Memory B cell (primary cell): ENCODE data around the gene NTN1.
A peak's percentile ranks its signal among the peaks of the same experiment; 100 is the strongest.
"Not testable (repeated sequence)": the region's sequence is repeated elsewhere in the genome, so short reads cannot be mapped to it uniquely, and the experiment has no call there.

Experiments
- ATAC-seq: fragments of 150-1000 bp; cut with Tn5 transposase; 2 replicates; pipeline ENCODE4 v1.10.0; 2021; ENCODE audit warnings: low read depth, mild to moderate bottlenecking, moderate library complexity
- DNase-seq, 2 donors: peaks; one replicate each; pipeline ENCODE4 v3.0.0; 2022; ENCODE audit warnings: low spot score in 2 of 2
- H3K27ac Mint-ChIP-seq: one replicate; pipeline ENCODE4 v1.8.0; 2022; ENCODE audit warnings: mild to moderate bottlenecking, moderate library complexity, mixed read lengths
- H3K27me3 Mint-ChIP-seq: one replicate; pipeline ENCODE4 v1.8.0; 2022; ENCODE audit warnings: mixed read lengths
- H3K36me3 Mint-ChIP-seq: one replicate; pipeline ENCODE4 v1.8.0; 2022; ENCODE audit warnings: mild to moderate bottlenecking, mixed read lengths
- H3K4me1 Mint-ChIP-seq: one replicate; pipeline ENCODE4 v1.8.0; 2022; ENCODE audit warnings: mixed read lengths
- H3K4me3 Mint-ChIP-seq: one replicate; pipeline ENCODE4 v1.8.0; 2022; ENCODE audit warnings: mild to moderate bottlenecking, moderate library complexity, mixed read lengths
- H3K9me3 Mint-ChIP-seq: one replicate; pipeline ENCODE4 v1.8.0; 2022; ENCODE audit warnings: mixed read lengths

The NTN1 gene

DNA sequence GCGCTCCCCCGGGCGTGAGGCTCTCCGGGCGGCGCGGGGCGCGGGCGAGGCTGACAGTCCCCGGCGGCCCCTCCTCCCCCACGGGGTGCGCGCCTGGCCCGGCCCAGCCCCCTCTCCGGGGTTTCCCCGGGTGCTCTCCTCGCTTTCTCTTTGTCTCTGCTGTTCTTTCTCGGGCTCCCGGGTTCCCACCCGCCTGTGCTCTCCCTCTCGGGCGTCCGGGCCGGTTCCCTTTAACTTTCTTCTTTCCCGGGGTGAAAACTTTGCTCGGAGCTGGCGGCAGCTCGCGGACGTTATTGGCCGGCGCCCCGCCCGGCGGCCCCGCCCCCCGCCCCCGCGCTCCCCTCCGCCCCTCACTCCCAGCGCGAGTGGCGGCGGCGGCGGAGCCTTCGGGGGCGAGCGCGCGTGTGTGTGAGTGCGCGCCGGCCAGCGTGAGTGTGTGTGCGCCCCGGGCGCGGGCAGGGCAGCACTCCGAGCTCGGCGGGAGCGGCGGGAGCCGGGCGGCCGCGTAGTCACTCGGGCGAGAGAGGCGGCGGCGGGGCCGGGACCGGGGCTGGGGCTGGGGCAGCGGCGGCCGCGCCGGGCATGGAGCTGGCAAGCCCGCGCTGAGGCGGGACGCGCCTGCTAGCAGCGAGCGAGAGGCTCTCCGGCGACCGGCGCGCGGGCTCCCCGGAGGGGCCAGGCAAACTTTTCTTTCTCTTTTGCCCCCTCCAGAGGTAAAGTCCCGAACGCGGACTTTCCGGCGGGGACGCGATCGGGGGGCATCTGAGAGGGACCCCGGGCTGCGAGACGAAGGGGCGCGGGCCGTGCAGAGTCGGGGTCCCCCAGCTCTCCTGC, at the start of gene NTN1:
Gene NTN1, plus strand, starts transcription at position 353 of the 834 bp plus-strand sequence. CDS start 864 bp downstream, outside the sequence.
- Mint-ChIP-seq H3K4me3 (peak within 1 kb of the TSS; percentile 88), H3K9me3 (no peaks in the 10 kb centered on the region), H3K36me3 (no peaks in the 10 kb centered on the region), H3K27ac (peak within 1 kb of the TSS; percentile 22), H3K27me3 (peaks cover 11% of the 10 kb centered on the region), H3K4me1 (peaks cover 7% of the 10 kb centered on the region)
- DNase-seq = peak; percentile 67
- ATAC-seq = peak; percentile 89

DNA sequence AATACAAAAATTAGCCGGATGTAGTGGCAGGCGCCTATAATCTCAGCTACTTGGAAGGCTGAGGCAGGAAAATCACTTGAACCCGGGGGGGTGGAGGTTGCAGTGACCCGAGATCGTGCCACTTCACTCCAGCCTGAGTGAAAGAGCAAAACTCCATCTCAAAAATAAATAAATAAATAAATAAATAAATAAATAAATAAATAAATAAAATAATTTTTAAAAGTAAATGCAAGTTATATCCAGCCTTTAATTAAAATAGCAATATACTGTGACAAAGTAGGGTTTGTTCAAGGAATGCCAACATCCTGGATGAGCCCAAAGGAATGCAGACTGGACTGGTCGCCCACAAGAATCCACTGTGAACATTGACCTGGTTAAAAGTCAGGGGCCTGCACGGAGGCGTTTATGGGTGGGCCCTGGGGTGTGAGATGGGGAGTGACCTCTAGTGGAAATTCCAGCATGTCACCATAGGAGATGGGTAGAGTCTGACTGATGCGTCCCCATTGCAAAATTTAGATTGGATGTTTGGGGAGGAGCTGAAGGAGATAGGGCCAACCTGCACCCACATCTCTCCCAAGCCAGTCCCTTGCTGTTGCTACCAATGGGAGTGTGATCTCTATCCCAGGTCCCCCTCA, 46.1 kb upstream of the NTN1 start:
- Mint-ChIP-seq H3K4me1 (peaks cover 2% of the 10 kb centered on the region), H3K27ac (no peak overlapping the region), H3K36me3 (peaks cover 4% of the 10 kb centered on the region), H3K9me3 (peaks cover 6% of the 10 kb centered on the region), H3K4me3 (no peak overlapping the region), H3K27me3 (no peaks in the 10 kb centered on the region)
- DNase-seq = no peak
- no peak for ATAC-seq

GRCh38 chr17:8976638-8977037, 44.7 kb upstream of the NTN1 start:
- H3K9me3 Mint-ChIP-seq = peaks cover 3% of the 10 kb centered on the region
- no peaks in the 10 kb centered on the region for H3K27me3 Mint-ChIP-seq
- no peak for ATAC-seq
- H3K27ac Mint-ChIP-seq = no peak overlapping the region
- no peak for DNase-seq
- no peak overlapping the region for H3K4me3 Mint-ChIP-seq
- H3K36me3 Mint-ChIP-seq = no peaks in the 10 kb centered on the region
- peaks cover 3% of the 10 kb centered on the region for H3K4me1 Mint-ChIP-seq

- no peak overlapping the region for H3K27ac Mint-ChIP-seq
- H3K36me3 Mint-ChIP-seq = peaks cover 2% of the 10 kb centered on the region
- H3K27me3 Mint-ChIP-seq = no peaks in the 10 kb centered on the region
- ATAC-seq = peak; percentile 38
- peaks cover 6% of the 10 kb centered on the region for H3K4me1 Mint-ChIP-seq
- DNase-seq = no peak
- H3K9me3 Mint-ChIP-seq = peaks cover 3% of the 10 kb centered on the region
- peak overlapping the region; percentile 15 for H3K4me3 Mint-ChIP-seq
Measured at GRCh38 chr17:8979715-8980114, 41.6 kb upstream of the NTN1 start.

DNA sequence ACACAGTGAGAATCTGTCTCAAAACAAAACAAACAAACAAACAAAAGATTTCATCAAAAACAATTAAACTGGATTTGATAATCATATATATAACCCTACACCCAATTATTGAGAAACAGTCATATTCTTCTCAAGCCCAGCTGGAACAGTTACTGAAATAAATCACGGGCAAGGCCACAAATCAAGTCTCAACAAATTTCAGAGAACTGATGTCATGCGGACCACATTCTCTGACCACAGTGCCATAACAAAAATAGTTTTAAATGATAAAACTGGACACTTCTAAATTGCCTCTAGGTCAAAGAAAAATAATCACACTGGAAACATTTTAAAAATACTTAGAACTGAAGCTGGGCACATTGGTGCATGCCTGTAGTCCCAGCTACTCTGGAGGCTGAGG, 39.9 kb upstream of the NTN1 start:
- H3K27ac Mint-ChIP-seq = no peak overlapping the region
- no peak for ATAC-seq
- H3K36me3 Mint-ChIP-seq = peaks cover 2% of the 10 kb centered on the region

DNA sequence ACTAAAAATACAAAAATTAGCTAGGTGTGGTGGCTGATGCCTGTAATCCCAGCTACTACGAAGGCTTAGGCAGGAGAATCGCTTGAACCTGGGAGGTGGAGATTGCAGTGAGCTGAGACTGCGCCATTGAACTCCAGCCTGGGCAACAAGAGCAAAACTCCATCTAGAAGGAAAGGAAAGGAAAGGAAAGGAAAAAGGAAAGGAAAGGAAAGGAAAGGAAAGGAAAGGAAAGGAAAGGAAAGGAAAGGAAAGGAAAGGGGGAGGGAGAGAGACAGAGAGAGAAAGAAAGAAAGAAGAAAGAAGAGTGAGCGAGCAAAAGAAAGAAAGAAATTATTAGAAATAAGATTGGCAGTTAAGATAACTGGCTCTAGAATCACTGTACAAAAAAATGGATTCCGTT, 37.1 kb upstream of the NTN1 start:
- not testable (repeated sequence) for ATAC-seq, H3K27me3 Mint-ChIP-seq, H3K4me3 Mint-ChIP-seq, H3K9me3 Mint-ChIP-seq, H3K36me3 Mint-ChIP-seq, DNase-seq, H3K27ac Mint-ChIP-seq
- H3K4me1 Mint-ChIP-seq = peaks cover 18% of the 10 kb centered on the region

More for the DNA sequence above, 39.9 kb upstream of the NTN1 start:
- DNase-seq = no peak
- Mint-ChIP-seq H3K4me1 (peaks cover 18% of the 10 kb centered on the region), H3K9me3 (peaks cover 3% of the 10 kb centered on the region), H3K27me3 (no peaks in the 10 kb centered on the region), H3K4me3 (no peak overlapping the region)

GRCh38 chr17:8985054-8985701, 36.1 kb upstream of the NTN1 start:
- peaks cover 2% of the 10 kb centered on the region for H3K27me3 Mint-ChIP-seq
- H3K36me3 Mint-ChIP-seq = peaks cover 2% of the 10 kb centered on the region
- H3K4me1 Mint-ChIP-seq = peaks cover 16% of the 10 kb centered on the region
- peak overlapping the region; percentile 50 for H3K4me3 Mint-ChIP-seq
- peaks cover 5% of the 10 kb centered on the region for H3K9me3 Mint-ChIP-seq
- ATAC-seq (peak; percentile 94), DNase-seq (no peak)
- peak overlapping the region; percentile 93 for H3K27ac Mint-ChIP-seq

- DNase-seq (no peak), ATAC-seq (peak; percentile 35)
- Mint-ChIP-seq H3K9me3 (peaks cover 5% of the 10 kb centered on the region), H3K36me3 (peaks cover 2% of the 10 kb centered on the region), H3K27me3 (peaks cover 2% of the 10 kb centered on the region), H3K4me3 (no peak overlapping the region), H3K27ac (peak overlapping the region; percentile 93), H3K4me1 (peaks cover 15% of the 10 kb centered on the region)
Measured at GRCh38 chr17:8986295-8986694, 35.0 kb upstream of the NTN1 start.

- H3K4me1 Mint-ChIP-seq = peaks cover 15% of the 10 kb centered on the region
- DNase-seq, H3K27me3 Mint-ChIP-seq, H3K27ac Mint-ChIP-seq, H3K4me3 Mint-ChIP-seq, ATAC-seq, H3K9me3 Mint-ChIP-seq, H3K36me3 Mint-ChIP-seq: not testable (repeated sequence)
Measured at GRCh38 chr17:8988263-8988935, 32.9 kb upstream of the NTN1 start.

DNA sequence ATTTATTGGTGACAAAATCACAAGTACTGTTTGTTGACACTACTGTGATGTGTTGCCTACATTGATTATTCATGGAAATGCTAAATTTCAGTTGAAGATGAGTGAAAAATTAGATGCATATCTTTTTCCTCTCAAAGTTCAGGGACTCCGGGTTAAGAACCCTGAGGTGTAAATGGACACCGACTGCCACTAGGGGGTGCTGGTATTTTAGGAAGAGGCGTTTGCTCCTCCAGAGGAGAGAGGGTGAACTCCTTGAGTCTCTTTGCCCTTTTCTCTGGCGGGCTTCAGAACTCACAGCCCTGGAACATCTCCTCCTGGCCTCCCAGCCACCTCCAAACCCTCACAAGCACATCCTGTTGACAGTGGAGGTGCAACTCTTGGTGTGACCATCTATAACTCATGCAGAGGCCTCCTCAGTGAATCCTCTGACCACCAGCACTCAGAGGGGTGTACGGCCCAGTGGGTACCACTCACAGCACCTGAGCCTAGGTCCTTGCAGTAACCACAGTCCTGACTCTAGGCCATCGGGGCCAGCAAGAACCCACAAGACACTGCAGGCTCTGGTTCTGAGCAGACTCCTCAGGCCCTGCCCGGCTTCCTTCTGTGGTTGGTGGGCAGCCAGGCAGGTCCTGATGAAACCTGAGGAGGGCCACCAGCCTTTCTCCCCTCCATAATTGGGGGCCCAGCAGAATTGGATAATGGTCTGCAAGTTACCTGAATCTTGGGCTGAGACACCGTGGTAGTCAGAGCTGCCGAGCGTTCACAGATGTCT, 29.6 kb upstream of the NTN1 start:
- DNase-seq (peak; percentile 49 to 51), ATAC-seq (peak; percentile 82)
- Mint-ChIP-seq H3K9me3 (peaks cover 4% of the 10 kb centered on the region), H3K4me1 (peaks cover 4% of the 10 kb centered on the region), H3K4me3 (no peak overlapping the region), H3K36me3 (no peaks in the 10 kb centered on the region), H3K27me3 (peaks cover 2% of the 10 kb centered on the region), H3K27ac (no peak overlapping the region)

DNA sequence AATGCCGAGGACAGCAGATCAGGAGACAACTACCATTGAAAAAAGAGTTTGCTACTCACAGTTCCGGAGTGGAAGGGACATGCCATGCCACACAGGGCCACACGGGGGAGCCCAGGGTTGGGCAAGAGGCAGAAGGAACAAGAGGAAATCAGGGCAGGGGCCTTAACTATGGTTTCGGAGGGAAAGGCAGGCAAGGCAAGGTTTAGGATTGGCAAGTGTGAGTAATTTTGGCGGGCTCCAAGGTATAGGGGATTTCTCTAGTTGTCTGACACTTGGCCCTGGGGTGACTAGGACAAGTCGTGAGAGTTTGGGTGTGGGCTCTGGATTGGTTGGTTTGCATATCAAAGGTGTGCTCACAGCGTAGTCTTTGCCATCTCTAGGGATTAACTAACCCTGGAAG, 27.0 kb upstream of the NTN1 start:
- no peaks in the 10 kb centered on the region for H3K36me3 Mint-ChIP-seq
- DNase-seq = no peak
- H3K4me3 Mint-ChIP-seq = no peak overlapping the region
- H3K27ac Mint-ChIP-seq = no peak overlapping the region
- no peak for ATAC-seq
- no peaks in the 10 kb centered on the region for H3K27me3 Mint-ChIP-seq
- H3K4me1 Mint-ChIP-seq = peaks cover 4% of the 10 kb centered on the region
- peaks cover 2% of the 10 kb centered on the region for H3K9me3 Mint-ChIP-seq

DNA sequence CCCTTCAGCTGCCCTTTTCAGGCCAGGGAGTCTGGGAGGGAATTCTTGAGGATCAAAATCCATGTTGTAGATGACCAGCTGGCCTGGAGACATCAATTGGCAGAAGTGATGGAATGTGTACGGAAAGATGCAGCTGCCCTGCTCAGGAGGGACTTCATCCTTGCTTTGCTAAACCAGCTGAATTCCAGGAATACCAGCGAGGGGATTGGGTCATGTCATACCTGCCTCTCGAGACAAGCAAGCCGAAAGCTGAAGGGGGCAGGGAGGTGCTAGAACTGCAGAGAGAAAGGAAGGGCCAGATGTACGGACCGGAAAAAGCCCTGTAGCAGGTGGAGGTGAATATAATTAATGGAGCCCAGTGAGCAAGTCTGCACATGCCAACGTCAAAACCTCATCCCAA, 25.6 kb upstream of the NTN1 start:
- ATAC-seq (no peak), DNase-seq (no peak)
- no peak overlapping the region for H3K4me3 Mint-ChIP-seq
- peaks cover 2% of the 10 kb centered on the region for H3K9me3 Mint-ChIP-seq
- H3K27me3 Mint-ChIP-seq = no peaks in the 10 kb centered on the region
- H3K4me1 Mint-ChIP-seq = peaks cover 4% of the 10 kb centered on the region
- no peaks in the 10 kb centered on the region for H3K36me3 Mint-ChIP-seq
- H3K27ac Mint-ChIP-seq = no peak overlapping the region

DNA sequence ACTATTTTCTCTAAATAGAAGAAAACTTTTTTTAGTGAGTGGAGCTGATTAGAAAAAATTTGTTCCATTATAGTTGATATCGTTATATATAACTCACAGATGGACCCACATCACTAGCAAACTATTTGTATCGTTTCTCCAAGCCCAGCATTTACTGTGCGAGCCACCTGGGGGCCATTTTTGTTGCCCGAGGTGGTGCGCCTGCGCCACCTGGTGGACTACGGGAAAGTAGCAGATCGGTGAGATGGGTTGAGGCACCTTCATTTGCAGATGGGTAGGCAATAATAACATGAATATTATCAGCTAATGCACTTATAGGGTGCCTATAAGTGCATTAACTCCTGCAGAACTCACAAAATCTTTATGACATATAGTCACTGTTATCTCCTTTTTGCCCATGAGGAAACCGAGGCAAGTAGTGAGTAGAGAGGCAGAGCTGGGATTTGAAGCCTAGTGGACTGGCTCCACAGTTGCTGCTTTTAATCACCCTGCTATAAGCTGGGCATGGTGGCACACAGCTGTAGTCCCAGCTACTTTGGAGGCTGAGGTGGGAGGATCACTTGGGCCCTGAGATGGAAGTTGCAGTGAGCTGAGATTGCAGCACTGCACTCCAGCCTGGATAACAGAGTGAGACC, 23.2 kb upstream of the NTN1 start:
- no peak overlapping the region for H3K4me3 Mint-ChIP-seq
- peak; percentile 74 for ATAC-seq
- H3K36me3 Mint-ChIP-seq = no peaks in the 10 kb centered on the region
- H3K4me1 Mint-ChIP-seq = peaks cover 14% of the 10 kb centered on the region
- peak; percentile 75 to 80 for DNase-seq
- peaks cover 2% of the 10 kb centered on the region for H3K9me3 Mint-ChIP-seq
- peaks cover 9% of the 10 kb centered on the region for H3K27me3 Mint-ChIP-seq
- H3K27ac Mint-ChIP-seq = no peak overlapping the region
